OCI-LY3 (cell line): ENCODE measurements around the gene DOCK1.

Experiments used
- H2AFZ ChIP-seq: fragments of 200-600, 300-600 bp; shearing (Covaris generic); 2 replicates; pipeline ENCODE4 v1.6.0; 2014; ENCODE audit warnings: antibody characterized with exemption, low read depth, low read length
- H3K27ac ChIP-seq: fragments of 200-600, 300-600 bp; sonication (generic); 2 replicates; pipeline ENCODE4 v1.5.1; 2014; ENCODE audit warnings: mild to moderate bottlenecking, low read length, moderate library complexity, mixed read lengths
- H3K27me3 ChIP-seq: fragments of 200-600, 300-600 bp; sonication (generic); 2 replicates; pipeline ENCODE4 v1.6.1; 2014; ENCODE audit warnings: low read depth, low read length, mixed read lengths
- H3K36me3 ChIP-seq: fragments of 200-600, 300-600 bp; sonication (generic); replicated peaks from 2 replicates; pipeline ENCODE3; 2014; ENCODE audit warnings: low read depth, low read length, mixed read lengths
- H3K4me1 ChIP-seq: fragments of 300-600, 200-600 bp; sonication (generic); 2 replicates; pipeline ENCODE4 v1.6.1; 2014; ENCODE audit warnings: low read length, mixed read lengths
- H3K4me2 ChIP-seq: fragments of 200-600, 300-600 bp; sonication (generic); 2 replicates; pipeline ENCODE4 v1.6.1; 2014; ENCODE audit warnings: low read length, mixed read lengths
- H3K4me3 ChIP-seq: fragments of 300-600, 200-600 bp; sonication (generic); 2 replicates; pipeline ENCODE4 v1.5.1; 2014; ENCODE audit warnings: antibody characterized with exemption, mild to moderate bottlenecking, low read length, moderate library complexity
- H3K79me2 ChIP-seq: fragments of 300-600, 200-600 bp; shearing (Covaris generic); 2 replicates; pipeline ENCODE4 v1.6.1; 2014; ENCODE audit warnings: mild to moderate bottlenecking, low read length, mixed read lengths
- H3K9ac ChIP-seq: fragments of 300-600, 200-600 bp; shearing (Covaris generic); 2 replicates; pipeline ENCODE4 v1.6.0; 2014; ENCODE audit warnings: mild to moderate bottlenecking, low read length, moderate library complexity
- H3K9me3 ChIP-seq: fragments of 200-600, 300-600 bp; shearing (Covaris generic); 2 replicates; pipeline ENCODE4 v1.6.1; 2014; ENCODE audit warnings: low read length, mixed read lengths; ENCODE audit not compliant: insufficient read depth
- H4K20me1 ChIP-seq: fragments of 200-600, 300-600 bp; sonication (generic); 2 replicates; pipeline ENCODE4 v1.6.1; 2016; ENCODE audit warnings: low read length, mixed read lengths; ENCODE audit not compliant: insufficient read depth
- CTCF ChIP-seq: fragments of 200-600, 300-600 bp; sonication (generic); IDR thresholded peaks from 2 replicates; pipeline ENCODE4 v1.5.1; 2014; ENCODE audit warnings: antibody characterized with exemption, low read length, low read depth
- EZH2phosphoT487 ChIP-seq: fragments of 200-600 bp; shearing (Covaris generic); IDR thresholded peaks from 2 replicates; pipeline ENCODE4 v1.6.1; 2018; ENCODE audit warnings: antibody characterized with exemption, mixed run types, low read depth

Gene DOCK1

GRCh38 chr10:127472976-127473375 lies 567.7 kb downstream of the DOCK1 start:
- Histone ChIP-seq H3K79me2 (no peaks in the 10 kb centered on the region), H3K4me2 (no peak overlapping the region), H3K9ac (no peak overlapping the region), H4K20me1 (no peaks in the 10 kb centered on the region), H3K27ac (no peak overlapping the region), H2AFZ (no peak overlapping the region), H3K9me3 (no peaks in the 10 kb centered on the region), H3K4me1 (no peaks in the 10 kb centered on the region), H3K36me3 (no peaks in the 10 kb centered on the region), H3K27me3 (no peaks in the 10 kb centered on the region), H3K4me3 (no peak overlapping the region)
- TF ChIP-seq EZH2phosphoT487 (no peak), CTCF (no peak)

GRCh38 chr10:127474501-127474900 lies 569.3 kb downstream of the DOCK1 start:
- no peak overlapping the region for H3K4me2 ChIP-seq
- H3K27ac ChIP-seq = no peak overlapping the region
- no peaks in the 10 kb centered on the region for H3K4me1 ChIP-seq
- H4K20me1 ChIP-seq = no peaks in the 10 kb centered on the region
- no peaks in the 10 kb centered on the region for H3K27me3 ChIP-seq
- H3K36me3 ChIP-seq = no peaks in the 10 kb centered on the region
- TF ChIP-seq CTCF = no peak
- no peak for TF ChIP-seq EZH2phosphoT487
- H3K9ac ChIP-seq = no peak overlapping the region
- H3K9me3 ChIP-seq = no peaks in the 10 kb centered on the region
- no peaks in the 10 kb centered on the region for H3K79me2 ChIP-seq
- no peak overlapping the region for H3K4me3 ChIP-seq
- H2AFZ ChIP-seq = no peak overlapping the region

GRCh38 chr10:127485153-127485857 lies 580.1 kb downstream of the DOCK1 start:
- H2AFZ ChIP-seq = no peak overlapping the region
- no peak overlapping the region for H3K27ac ChIP-seq
- H3K9me3 ChIP-seq = no peaks in the 10 kb centered on the region
- H3K79me2 ChIP-seq = no peaks in the 10 kb centered on the region
- H3K36me3 ChIP-seq = no peaks in the 10 kb centered on the region
- no peak overlapping the region for H3K9ac ChIP-seq
- H3K4me1 ChIP-seq = no peaks in the 10 kb centered on the region
- no peaks in the 10 kb centered on the region for H4K20me1 ChIP-seq
- no peaks in the 10 kb centered on the region for H3K27me3 ChIP-seq
- H3K4me3 ChIP-seq = no peak overlapping the region
- TF ChIP-seq CTCF = no peak
- no peak for TF ChIP-seq EZH2phosphoT487
- H3K4me2 ChIP-seq = no peak overlapping the region

- no peaks in the 10 kb centered on the region for H3K9me3 ChIP-seq
- no peak overlapping the region for H3K27ac ChIP-seq
- no peak overlapping the region for H2AFZ ChIP-seq
- no peak overlapping the region for H3K9ac ChIP-seq
- no peaks in the 10 kb centered on the region for H4K20me1 ChIP-seq
- H3K79me2 ChIP-seq = no peaks in the 10 kb centered on the region
- no peak for TF ChIP-seq EZH2phosphoT487
- no peak for TF ChIP-seq CTCF
- H3K36me3 ChIP-seq = no peaks in the 10 kb centered on the region
- H3K27me3 ChIP-seq = no peaks in the 10 kb centered on the region
- H3K4me3 ChIP-seq = no peak overlapping the region
- no peak overlapping the region for H3K4me2 ChIP-seq
- H3K4me1 ChIP-seq = no peaks in the 10 kb centered on the region
Measured at GRCh38 chr10:127486355-127486754, 581.1 kb downstream of the DOCK1 start.
